ENCODE results near the gene NARS2.

Gene NARS2

GRCh38 chr11:78391424-78391823 is 183.2 kb downstream of the NARS2 start:
- in situ Hi-C loops (cut with MboI; ENCODE audit: low sequenced_read_pairs), result no loop called here

GRCh38 chr11:78390809-78391208 is 183.9 kb downstream of the NARS2 start:
- in situ Hi-C loops (cut with MboI; ENCODE audit: low sequenced_read_pairs), result no loop called here

GRCh38 chr11:78386215-78386941 is 188.3 kb downstream of the NARS2 start:
- in situ Hi-C loops (cut with MboI; ENCODE audit: low sequenced_read_pairs), result no loop called here
